T-helper 17 cell (primary cell): ENCODE data around the gene ARX. TPM values are rescaled to one million over a fixed set of nuclear protein-coding genes. Genes with fewer than 3 reads are reported as not detected.

ENCODE experiments used
- ATAC-seq: fragments of 150-1000 bp; cut with Tn5 transposase; 2 replicates; pipeline ENCODE4 v1.10.0; 2021; ENCODE audit warnings: mild to moderate bottlenecking, moderate library complexity
- DNase-seq, 3 donors: peaks; one replicate each; pipeline versions ENCODE4 v3.0.0 to v3.0.0-alpha.2; 2020 to 2021
- H3K9me3 ChIP-seq: one replicate; pipeline ENCODE4 v1.7.0; 2013; ENCODE audit warnings: low read length, mild to moderate bottlenecking; ENCODE audit not compliant: control insufficient read depth, poor library complexity, severe bottlenecking
- H3K27ac Mint-ChIP-seq: one replicate; pipeline ENCODE4 v1.8.0; 2022; ENCODE audit warnings: mild to moderate bottlenecking, moderate library complexity, mixed read lengths
- H3K27me3 Mint-ChIP-seq: one replicate; pipeline ENCODE4 v1.8.0; 2022; ENCODE audit warnings: mixed read lengths
- H3K36me3 Mint-ChIP-seq: one replicate; pipeline ENCODE4 v1.8.0; 2022; ENCODE audit warnings: low read depth, mixed read lengths
- H3K4me1 Mint-ChIP-seq: one replicate; pipeline ENCODE4 v1.8.0; 2022; ENCODE audit warnings: mild to moderate bottlenecking, mixed read lengths
- H3K4me3 Mint-ChIP-seq: one replicate; pipeline ENCODE4 v1.8.0; 2022; ENCODE audit warnings: mild to moderate bottlenecking, moderate library complexity, mixed read lengths
- total RNA-seq, 4 donors: library from RNA in 2 of 4; stranded (reverse) in 2 of 4; gene quantifications; one replicate each; pipeline ENCODE4 v1.2.3 and lab custom pipeline; 2022 to 2026

The ARX gene
- total RNA-seq, 2 donors from 2014 or later: not detected

DNA sequence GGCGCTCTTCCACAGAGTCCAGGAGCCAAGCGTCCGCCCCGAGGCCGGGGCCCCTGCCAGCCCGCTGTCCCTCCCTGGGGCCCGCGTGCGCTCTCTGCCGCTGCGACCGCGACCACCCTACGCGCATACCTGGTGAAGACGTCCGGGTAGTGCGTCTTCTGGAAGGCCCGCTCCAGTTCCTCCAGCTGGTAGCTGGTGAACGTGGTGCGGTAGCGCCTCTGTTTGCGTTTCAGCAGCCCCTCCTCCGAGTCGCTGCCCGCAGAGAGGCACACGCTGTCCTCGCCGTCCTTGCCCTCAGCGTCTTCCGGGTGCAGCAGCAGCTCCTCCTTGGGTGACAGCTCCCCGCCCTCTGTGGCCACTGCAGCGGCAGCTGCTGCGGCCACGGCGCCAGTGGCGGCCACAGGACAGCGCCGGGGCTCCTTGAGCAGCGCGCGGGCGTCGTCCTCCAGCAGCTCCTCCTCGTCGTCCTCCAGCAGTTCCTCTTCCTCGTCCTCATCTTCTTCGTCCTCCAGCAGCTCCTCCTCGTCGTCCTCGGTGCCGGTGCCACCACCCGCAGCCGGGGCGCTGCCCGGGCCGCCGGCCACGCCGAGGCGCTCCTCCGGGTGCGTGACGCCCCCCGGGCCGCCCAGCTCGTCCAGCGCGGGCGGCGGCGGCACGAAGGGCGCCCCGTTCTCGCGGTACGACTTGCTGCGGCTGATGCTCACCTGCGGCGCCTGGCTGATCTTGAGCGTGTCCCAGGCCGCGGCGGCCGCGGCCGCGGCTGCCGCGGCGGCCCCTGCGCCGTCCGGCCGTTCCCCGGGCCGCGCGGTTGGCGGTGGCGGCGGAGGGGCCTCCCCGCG, 2.8 kb downstream of the ARX start:
- Mint-ChIP-seq H3K4me1 (peaks cover 9% of the 10 kb centered on the region), H3K36me3 (peaks cover 4% of the 10 kb centered on the region), H3K27ac (no peak overlapping the region), H3K4me3 (peak overlapping the region; percentile 90), H3K27me3 (peaks cover 50% of the 10 kb centered on the region)
- ATAC-seq: peak; percentile 42
- H3K9me3 ChIP-seq: no peaks in the 10 kb centered on the region
- no peak for DNase-seq

DNA sequence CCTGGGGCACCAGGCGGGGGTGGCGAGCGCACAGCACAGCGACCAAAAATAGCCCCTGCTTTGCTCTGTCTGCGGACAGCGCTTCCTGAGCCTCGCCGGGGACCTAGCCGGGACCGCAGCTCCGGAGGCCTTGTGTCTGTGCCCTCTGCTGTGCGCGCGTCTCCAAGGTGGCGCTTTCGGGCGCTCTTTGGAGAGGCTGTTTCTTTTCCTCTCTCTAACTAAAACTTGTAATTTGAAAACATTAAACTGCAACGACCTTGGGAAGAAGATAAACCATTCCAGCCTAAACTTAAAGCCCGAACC, 3.4 kb downstream of the ARX start:
- H3K27ac Mint-ChIP-seq: no peak overlapping the region
- peaks cover 9% of the 10 kb centered on the region for H3K4me1 Mint-ChIP-seq
- H3K4me3 Mint-ChIP-seq: no peak overlapping the region
- peaks cover 49% of the 10 kb centered on the region for H3K27me3 Mint-ChIP-seq
- DNase-seq: no peak
- no peaks in the 10 kb centered on the region for H3K9me3 ChIP-seq
- no peak for ATAC-seq
- peaks cover 4% of the 10 kb centered on the region for H3K36me3 Mint-ChIP-seq

DNA sequence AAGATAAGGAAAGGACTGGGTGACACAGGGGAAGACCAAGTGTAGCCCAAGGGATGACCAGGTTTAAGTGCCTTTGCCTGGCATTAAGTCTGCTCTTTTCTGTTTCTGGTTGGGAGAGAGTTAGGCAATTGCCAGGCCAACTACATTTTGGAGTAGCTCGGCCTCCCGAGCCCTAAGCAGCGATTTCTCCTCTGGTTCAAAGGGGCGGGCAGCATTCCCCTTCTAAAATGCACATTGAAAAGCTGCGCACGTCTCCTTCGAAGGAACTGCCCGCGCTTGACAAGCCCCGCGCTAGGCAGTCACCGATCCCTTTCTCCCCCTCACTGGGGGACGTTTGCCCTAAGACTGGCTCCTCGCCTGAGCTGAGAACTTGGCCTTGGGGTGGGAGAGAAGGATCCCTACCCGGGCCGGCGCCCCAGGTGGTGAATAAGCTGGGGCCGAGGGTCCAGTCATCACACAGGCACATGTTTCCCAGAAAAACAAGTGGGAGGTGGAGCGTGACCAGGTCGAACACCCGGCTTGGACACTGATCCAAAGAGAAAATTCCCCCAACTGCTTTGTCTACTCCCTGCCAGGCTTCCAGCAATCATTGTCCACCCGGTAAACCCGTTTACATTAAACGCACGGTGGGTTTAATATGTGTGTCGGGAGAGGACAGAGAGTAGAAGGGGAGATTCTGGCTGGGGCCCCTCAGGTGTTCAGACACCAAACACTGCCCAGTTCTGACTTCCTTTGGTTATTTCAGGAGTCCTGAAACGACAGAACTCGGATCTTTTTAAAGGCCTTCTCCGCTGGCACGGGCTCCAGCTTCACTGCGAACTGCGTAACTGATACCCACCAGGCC, 4.0 kb downstream of the ARX start:
- Mint-ChIP-seq H3K27ac (no peak overlapping the region), H3K4me3 (no peak overlapping the region), H3K27me3 (peaks cover 46% of the 10 kb centered on the region), H3K4me1 (peaks cover 11% of the 10 kb centered on the region), H3K36me3 (peaks cover 4% of the 10 kb centered on the region)
- ATAC-seq: no peak
- no peak for DNase-seq
- no peaks in the 10 kb centered on the region for H3K9me3 ChIP-seq

DNA sequence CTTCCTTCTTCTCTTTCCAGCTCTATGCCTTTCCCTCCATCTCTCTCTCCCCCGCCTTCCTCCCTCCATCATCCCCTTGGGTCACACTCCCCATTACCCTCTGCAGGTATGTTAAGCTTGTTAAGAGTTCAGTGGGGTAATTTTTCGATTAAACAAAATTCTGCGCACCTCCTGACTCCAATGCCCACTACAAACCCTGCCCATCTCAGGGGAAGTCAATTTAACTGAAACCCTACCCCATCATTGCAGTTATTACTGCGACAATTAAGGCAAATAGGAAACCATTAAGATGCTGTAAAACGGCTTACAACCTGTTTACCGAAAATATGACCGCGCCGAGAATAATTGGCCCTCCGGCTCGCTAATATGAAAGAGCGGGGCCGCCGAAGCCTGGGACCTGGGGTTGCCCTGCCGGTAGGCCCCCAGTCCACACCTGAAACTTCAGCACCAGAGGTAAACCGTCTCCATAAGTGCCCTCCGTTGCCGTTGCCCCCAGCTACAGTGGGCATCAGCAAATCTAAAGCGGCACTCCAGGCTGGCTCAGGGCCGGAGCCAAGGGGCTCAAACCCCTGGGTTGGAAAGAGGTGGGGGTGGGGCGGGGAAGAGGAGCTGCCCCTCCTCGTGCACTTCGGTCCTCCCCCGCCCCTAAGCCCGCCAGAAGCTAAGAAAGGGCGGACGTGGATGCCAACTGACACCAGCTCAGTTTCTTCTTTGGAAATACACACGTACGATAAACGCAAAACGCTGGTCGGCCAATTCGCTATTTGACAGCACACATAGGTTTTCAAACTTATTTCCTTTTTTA, 4.8 kb downstream of the ARX start:
- H3K4me1 Mint-ChIP-seq: peaks cover 16% of the 10 kb centered on the region
- no peak overlapping the region for H3K4me3 Mint-ChIP-seq
- no peak overlapping the region for H3K27ac Mint-ChIP-seq
- H3K27me3 Mint-ChIP-seq: peaks cover 46% of the 10 kb centered on the region
- no peaks in the 10 kb centered on the region for H3K9me3 ChIP-seq
- DNase-seq (no peak), ATAC-seq (no peak)
- peaks cover 4% of the 10 kb centered on the region for H3K36me3 Mint-ChIP-seq

DNA sequence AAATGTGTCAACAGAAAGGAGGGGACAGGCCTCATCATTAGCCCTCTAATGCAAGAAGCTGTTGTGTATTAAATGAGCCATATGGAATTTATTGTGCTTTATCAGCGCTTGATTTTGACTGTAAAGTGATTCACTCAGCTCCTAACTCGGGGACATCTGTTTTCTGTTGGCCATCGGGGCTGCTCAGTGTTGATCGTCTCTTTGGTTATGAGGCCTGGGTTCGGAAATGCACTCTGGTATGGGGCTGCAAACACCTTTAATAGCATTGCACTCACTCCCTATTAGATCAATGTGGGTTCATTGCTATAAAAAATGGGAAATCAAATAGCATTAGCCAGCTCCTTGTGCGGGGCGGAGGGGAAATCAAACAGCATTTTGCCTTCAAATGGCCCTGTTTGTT, 6.4 kb downstream of the ARX start:
- no peaks in the 10 kb centered on the region for H3K9me3 ChIP-seq
- Mint-ChIP-seq H3K4me1 (peaks cover 18% of the 10 kb centered on the region), H3K27ac (no peak overlapping the region), H3K4me3 (no peak overlapping the region), H3K36me3 (peaks cover 4% of the 10 kb centered on the region), H3K27me3 (peaks cover 42% of the 10 kb centered on the region)
- ATAC-seq (no peak), DNase-seq (no peak)

DNA sequence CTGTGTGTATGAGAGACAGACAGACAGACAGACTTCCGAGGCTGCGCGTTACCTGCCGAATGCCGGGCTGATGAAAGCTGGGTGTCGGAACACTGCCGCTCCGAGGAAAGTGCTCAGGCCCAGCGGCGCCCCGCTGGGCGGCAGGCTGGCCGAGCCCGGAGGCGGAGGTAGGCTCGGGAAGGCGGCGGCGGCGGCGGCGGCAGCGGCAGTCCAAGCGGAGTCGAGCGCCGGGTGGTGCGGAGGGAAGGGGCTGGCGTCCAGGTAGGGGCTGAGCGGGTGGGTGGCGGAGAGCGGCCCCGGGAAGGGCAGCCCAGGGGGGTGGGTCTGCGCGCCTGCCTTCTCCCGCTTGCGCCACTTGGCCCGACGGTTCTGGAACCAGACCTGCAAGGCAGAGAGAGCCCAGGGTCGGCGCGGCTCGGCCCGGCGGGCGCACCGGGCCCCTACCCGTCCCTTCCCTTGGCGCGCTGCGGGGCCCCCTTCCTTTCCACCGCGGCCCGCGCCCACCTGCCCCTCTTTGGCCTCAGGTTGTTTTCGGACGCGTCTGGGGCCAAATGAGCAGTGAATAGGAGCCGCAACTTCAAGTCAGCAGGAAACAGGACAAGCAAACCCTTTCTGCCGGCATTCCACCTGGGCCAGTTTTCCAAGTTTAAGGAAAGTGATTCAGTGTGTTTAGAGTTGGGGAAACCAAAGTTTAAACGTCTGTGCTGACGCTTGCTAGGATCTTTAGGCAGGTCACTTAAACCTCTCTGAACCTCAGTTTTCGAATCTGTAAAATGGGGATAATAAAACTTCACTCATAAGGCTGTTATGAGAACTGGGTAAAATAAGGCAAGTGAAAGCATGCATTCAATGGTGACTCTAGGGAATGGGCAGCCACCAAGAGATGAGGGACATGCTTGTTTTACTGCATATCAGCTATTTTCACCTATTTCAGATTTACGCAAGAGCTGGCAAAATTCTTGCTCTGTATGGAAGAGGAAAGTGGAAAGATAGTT, 8.4 kb downstream of the ARX start:
- H3K4me1 Mint-ChIP-seq: peaks cover 15% of the 10 kb centered on the region
- DNase-seq: no peak
- no peaks in the 10 kb centered on the region for H3K9me3 ChIP-seq
- peaks cover 38% of the 10 kb centered on the region for H3K27me3 Mint-ChIP-seq
- no peak overlapping the region for H3K27ac Mint-ChIP-seq
- no peak overlapping the region for H3K4me3 Mint-ChIP-seq
- peaks cover 2% of the 10 kb centered on the region for H3K36me3 Mint-ChIP-seq
- no peak for ATAC-seq

DNA sequence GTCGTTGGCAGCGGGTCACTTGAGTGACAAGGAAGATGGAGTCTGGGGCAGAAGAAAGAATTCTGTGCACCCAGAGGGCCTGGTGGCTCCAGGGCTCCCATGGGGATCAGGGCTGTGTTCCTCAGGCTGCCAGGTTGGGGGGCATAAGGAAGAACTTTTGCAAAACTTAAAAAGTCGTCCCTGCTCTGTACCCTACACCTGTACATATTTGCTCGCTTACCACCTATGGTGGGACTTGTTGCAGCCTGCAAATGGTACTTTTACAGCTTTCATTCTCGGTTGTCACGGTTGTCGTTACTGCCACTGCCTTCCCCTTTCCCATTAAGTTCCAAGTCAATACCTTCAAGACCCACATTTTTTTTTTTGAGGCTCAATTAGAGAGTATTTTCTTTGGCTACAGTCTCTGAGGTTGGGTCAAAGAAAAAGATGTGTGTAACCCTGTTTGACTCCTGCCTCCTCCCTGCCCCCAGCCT, 9.1 kb downstream of the ARX start:
- H3K9me3 ChIP-seq: no peaks in the 10 kb centered on the region
- Mint-ChIP-seq H3K27ac (no peak overlapping the region), H3K36me3 (peaks cover 2% of the 10 kb centered on the region), H3K4me1 (peaks cover 15% of the 10 kb centered on the region), H3K4me3 (no peak overlapping the region), H3K27me3 (peaks cover 38% of the 10 kb centered on the region)
- no peak for DNase-seq
- ATAC-seq: no peak

DNA sequence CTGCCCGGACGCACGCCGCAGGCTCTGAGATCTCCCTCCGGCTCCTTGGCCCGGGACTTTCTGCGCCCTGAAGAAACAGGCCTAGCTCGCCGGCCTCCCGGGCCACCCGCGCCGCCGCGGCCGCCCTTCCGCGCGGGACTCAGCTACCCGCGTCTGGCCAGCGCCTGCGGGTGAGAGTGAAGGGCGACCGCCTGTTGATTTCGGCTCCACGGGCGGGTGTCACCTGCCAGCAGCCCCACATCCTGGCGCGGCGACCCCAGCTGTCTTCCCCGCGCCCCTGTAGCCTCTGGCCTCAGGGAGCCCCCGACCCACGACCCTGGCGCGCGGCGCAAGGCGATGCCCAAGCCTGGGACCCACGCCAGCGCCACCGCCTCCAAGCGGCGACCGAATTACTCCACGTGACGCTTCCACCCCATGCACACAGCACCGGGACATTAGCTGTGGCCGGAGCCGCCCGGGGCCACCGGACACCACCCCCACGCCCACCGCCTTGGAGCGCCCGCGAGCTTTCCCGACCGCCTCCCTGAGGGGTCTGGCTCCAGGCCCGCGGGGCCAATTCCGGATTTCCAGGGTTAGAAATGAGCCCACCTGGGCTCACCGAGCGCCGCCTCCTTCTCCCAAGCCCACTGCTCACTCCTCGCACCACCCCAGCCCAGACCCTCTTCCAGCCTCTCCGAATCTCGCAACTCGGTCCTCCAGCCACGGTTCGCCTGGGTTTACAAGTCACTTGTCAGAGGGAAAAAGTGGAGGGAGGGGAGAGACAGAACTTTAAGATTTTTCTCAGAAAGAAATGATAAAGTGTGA, 10.2 kb downstream of the ARX start:
- no peak overlapping the region for H3K27ac Mint-ChIP-seq
- peak overlapping the region; percentile 7 for H3K4me3 Mint-ChIP-seq
- no peaks in the 10 kb centered on the region for H3K9me3 ChIP-seq
- peaks cover 36% of the 10 kb centered on the region for H3K27me3 Mint-ChIP-seq
- peaks cover 15% of the 10 kb centered on the region for H3K4me1 Mint-ChIP-seq
- no peak for ATAC-seq
- peaks cover 2% of the 10 kb centered on the region for H3K36me3 Mint-ChIP-seq
- DNase-seq: no peak

DNA sequence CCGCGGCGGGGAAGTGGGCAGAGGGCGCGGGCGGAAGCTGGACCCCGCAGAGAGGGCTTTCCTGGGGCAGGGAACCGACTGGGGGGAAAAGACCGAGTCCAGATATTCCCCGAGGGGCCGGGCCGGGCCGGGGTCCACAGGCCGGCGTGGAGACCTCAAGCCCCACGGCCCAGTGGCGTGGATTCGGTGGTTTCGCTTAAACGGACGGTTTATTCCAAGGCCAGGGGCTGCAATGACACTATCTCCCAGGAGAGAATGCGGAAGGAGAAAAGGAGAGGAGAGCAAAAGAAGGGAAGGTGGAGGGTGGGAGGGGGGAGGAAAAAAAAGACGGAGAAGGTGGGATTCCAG, 10.8 kb downstream of the ARX start:
- H3K27me3 Mint-ChIP-seq: peaks cover 31% of the 10 kb centered on the region
- H3K27ac Mint-ChIP-seq: no peak overlapping the region
- H3K4me1 Mint-ChIP-seq: peaks cover 15% of the 10 kb centered on the region
- ATAC-seq (no peak), DNase-seq (no peak)
- H3K9me3 ChIP-seq: no peaks in the 10 kb centered on the region
- H3K36me3 Mint-ChIP-seq: peaks cover 2% of the 10 kb centered on the region
- H3K4me3 Mint-ChIP-seq: no peak overlapping the region

DNA sequence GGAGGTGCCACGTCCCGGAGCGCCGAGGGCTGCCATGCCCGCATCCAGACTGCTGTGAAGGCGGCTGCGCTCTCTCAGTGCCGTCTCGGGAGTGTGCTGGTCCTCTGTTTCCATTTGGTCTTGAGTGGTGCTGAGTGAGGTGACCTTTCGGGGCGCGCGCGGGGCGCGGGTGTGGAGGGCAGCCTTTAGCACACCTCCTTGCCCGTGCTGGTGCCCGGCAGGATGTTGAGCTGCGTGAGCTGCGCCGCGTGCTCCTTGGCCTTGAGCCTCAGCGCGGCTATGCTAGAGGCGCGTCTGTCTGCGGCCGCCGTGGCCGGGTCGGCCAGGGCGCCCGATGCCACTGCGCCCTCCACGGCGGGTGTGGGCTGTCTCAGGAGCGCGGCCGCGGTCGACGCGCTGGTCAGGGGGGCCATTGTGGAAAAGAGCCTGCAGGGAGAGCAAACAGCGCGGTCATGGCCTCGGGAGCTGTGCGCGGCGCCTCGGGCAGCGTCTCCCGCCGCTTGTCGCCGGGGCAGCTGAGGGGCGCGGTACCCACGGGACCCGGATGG, 11.2 kb downstream of the ARX start:
- H3K27me3 Mint-ChIP-seq: peaks cover 30% of the 10 kb centered on the region
- H3K27ac Mint-ChIP-seq: no peak overlapping the region
- ATAC-seq (no peak), DNase-seq (no peak)
- H3K36me3 Mint-ChIP-seq: peaks cover 2% of the 10 kb centered on the region
- peaks cover 15% of the 10 kb centered on the region for H3K4me1 Mint-ChIP-seq
- peak overlapping the region; percentile 73 for H3K4me3 Mint-ChIP-seq
- no peaks in the 10 kb centered on the region for H3K9me3 ChIP-seq

DNA sequence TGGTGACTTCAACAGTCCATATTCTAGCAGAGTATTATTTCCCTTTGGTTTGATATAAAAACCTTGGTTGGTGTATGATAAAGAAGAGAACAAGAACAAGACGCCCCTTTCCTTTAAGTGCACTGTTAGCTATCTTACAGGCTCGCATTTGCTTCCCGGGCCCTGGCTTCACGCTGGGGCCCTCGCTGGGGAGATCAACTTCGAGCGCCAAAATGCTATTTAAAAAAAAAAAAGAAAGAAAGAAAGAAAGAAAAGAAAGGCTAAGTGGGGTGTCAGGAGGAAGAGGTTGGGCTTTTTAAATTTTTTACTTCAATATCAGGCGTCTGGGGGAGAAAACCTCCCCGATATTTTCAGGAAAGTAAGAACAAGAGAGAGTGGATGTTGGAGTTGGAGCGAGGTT, 11.7 kb downstream of the ARX start:
- no peaks in the 10 kb centered on the region for H3K9me3 ChIP-seq
- Mint-ChIP-seq H3K4me1 (peaks cover 15% of the 10 kb centered on the region), H3K27ac (no peak overlapping the region), H3K4me3 (peak overlapping the region; percentile 73), H3K36me3 (peaks cover 2% of the 10 kb centered on the region), H3K27me3 (peaks cover 30% of the 10 kb centered on the region)
- DNase-seq: no peak
- ATAC-seq: no peak
